OCI-LY3 (cell line): ENCODE measurements around the gene TALDO1.

Source experiments
- H2AFZ ChIP-seq: fragments of 200-600, 300-600 bp; shearing (Covaris generic); 2 replicates; pipeline ENCODE4 v1.6.0; 2014; ENCODE audit warnings: antibody characterized with exemption, low read depth, low read length
- H3K27ac ChIP-seq: fragments of 200-600, 300-600 bp; sonication (generic); 2 replicates; pipeline ENCODE4 v1.5.1; 2014; ENCODE audit warnings: mild to moderate bottlenecking, low read length, moderate library complexity, mixed read lengths
- H3K27me3 ChIP-seq: fragments of 200-600, 300-600 bp; sonication (generic); 2 replicates; pipeline ENCODE4 v1.6.1; 2014; ENCODE audit warnings: low read depth, low read length, mixed read lengths
- H3K36me3 ChIP-seq: fragments of 200-600, 300-600 bp; sonication (generic); replicated peaks from 2 replicates; pipeline ENCODE3; 2014; ENCODE audit warnings: low read depth, low read length, mixed read lengths
- H3K4me1 ChIP-seq: fragments of 300-600, 200-600 bp; sonication (generic); 2 replicates; pipeline ENCODE4 v1.6.1; 2014; ENCODE audit warnings: low read length, mixed read lengths
- H3K4me2 ChIP-seq: fragments of 200-600, 300-600 bp; sonication (generic); 2 replicates; pipeline ENCODE4 v1.6.1; 2014; ENCODE audit warnings: low read length, mixed read lengths
- H3K4me3 ChIP-seq: fragments of 300-600, 200-600 bp; sonication (generic); 2 replicates; pipeline ENCODE4 v1.5.1; 2014; ENCODE audit warnings: antibody characterized with exemption, mild to moderate bottlenecking, low read length, moderate library complexity
- H3K79me2 ChIP-seq: fragments of 300-600, 200-600 bp; shearing (Covaris generic); 2 replicates; pipeline ENCODE4 v1.6.1; 2014; ENCODE audit warnings: mild to moderate bottlenecking, low read length, mixed read lengths
- H3K9ac ChIP-seq: fragments of 300-600, 200-600 bp; shearing (Covaris generic); 2 replicates; pipeline ENCODE4 v1.6.0; 2014; ENCODE audit warnings: mild to moderate bottlenecking, low read length, moderate library complexity
- H3K9me3 ChIP-seq: fragments of 200-600, 300-600 bp; shearing (Covaris generic); 2 replicates; pipeline ENCODE4 v1.6.1; 2014; ENCODE audit warnings: low read length, mixed read lengths; ENCODE audit not compliant: insufficient read depth
- H4K20me1 ChIP-seq: fragments of 200-600, 300-600 bp; sonication (generic); 2 replicates; pipeline ENCODE4 v1.6.1; 2016; ENCODE audit warnings: low read length, mixed read lengths; ENCODE audit not compliant: insufficient read depth
- CTCF ChIP-seq: fragments of 200-600, 300-600 bp; sonication (generic); IDR thresholded peaks from 2 replicates; pipeline ENCODE4 v1.5.1; 2014; ENCODE audit warnings: antibody characterized with exemption, low read length, low read depth
- EZH2phosphoT487 ChIP-seq: fragments of 200-600 bp; shearing (Covaris generic); IDR thresholded peaks from 2 replicates; pipeline ENCODE4 v1.6.1; 2018; ENCODE audit warnings: antibody characterized with exemption, mixed run types, low read depth

The TALDO1 gene

GRCh38 chr11:794013-794765, 46.9 kb downstream of the TALDO1 start:
- Histone ChIP-seq H3K79me2 (peaks cover 34% of the 10 kb centered on the region), H3K4me1 (peaks cover 14% of the 10 kb centered on the region), H3K9ac (no peak overlapping the region), H3K27me3 (no peaks in the 10 kb centered on the region), H3K4me3 (peak overlapping the region; percentile 92; the same call in 1 of the 2 replicates), H3K9me3 (no peaks in the 10 kb centered on the region), H2AFZ (no peak overlapping the region), H4K20me1 (peaks cover 11% of the 10 kb centered on the region; the same call in 1 of the 2 replicates), H3K36me3 (peaks cover 3% of the 10 kb centered on the region), H3K27ac (no peak overlapping the region), H3K4me2 (peak overlapping the region; percentile 98; the same call in 1 of the 2 replicates)
- TF ChIP-seq CTCF (no peak), EZH2phosphoT487 (no peak)

- TF ChIP-seq EZH2phosphoT487: no peak
- no peak for TF ChIP-seq CTCF
- peaks cover 3% of the 10 kb centered on the region for H3K36me3 ChIP-seq
- peak overlapping the region; percentile 60 for H3K27ac ChIP-seq
- peaks cover 34% of the 10 kb centered on the region for H3K79me2 ChIP-seq
- no peaks in the 10 kb centered on the region for H3K9me3 ChIP-seq
- H3K9ac ChIP-seq: peak overlapping the region; percentile 87
- H3K27me3 ChIP-seq: no peaks in the 10 kb centered on the region
- no peak overlapping the region for H2AFZ ChIP-seq
- H3K4me3 ChIP-seq: peak overlapping the region; percentile 92
- peak overlapping the region; percentile 98 for H3K4me2 ChIP-seq
- H3K4me1 ChIP-seq: peaks cover 14% of the 10 kb centered on the region
- peaks cover 11% of the 10 kb centered on the region; the same call in 1 of the 2 replicates for H4K20me1 ChIP-seq
These were observed 47.7 kb downstream of the TALDO1 start for GRCh38 chr11:794766-795633.

GRCh38 chr11:795634-796564, 48.6 kb downstream of the TALDO1 start:
- H3K4me3 ChIP-seq: peak overlapping the region; percentile 92
- peaks cover 3% of the 10 kb centered on the region for H3K36me3 ChIP-seq
- H3K4me2 ChIP-seq: peak overlapping the region; percentile 98
- H4K20me1 ChIP-seq: peaks cover 6% of the 10 kb centered on the region; the same call in 1 of the 2 replicates
- H2AFZ ChIP-seq: no peak overlapping the region
- peaks cover 14% of the 10 kb centered on the region for H3K4me1 ChIP-seq
- H3K9ac ChIP-seq: peak overlapping the region; percentile 90
- H3K79me2 ChIP-seq: peaks cover 34% of the 10 kb centered on the region
- no peaks in the 10 kb centered on the region for H3K9me3 ChIP-seq
- no peaks in the 10 kb centered on the region for H3K27me3 ChIP-seq
- TF ChIP-seq EZH2phosphoT487: no peak
- no peak for TF ChIP-seq CTCF
- peak overlapping the region; percentile 78 for H3K27ac ChIP-seq
